Measurements from ENCODE around the gene GADD45B. TPM values are rescaled to one million over a fixed set of nuclear protein-coding genes. Genes with fewer than 3 reads are reported as not detected.
A peak's percentile ranks its signal among the peaks of the same experiment; 100 is the strongest.

Gene GADD45B
- total and polyA plus RNA-seq, 2 of the 4 experiments (the other 2 are of a cell fraction), result 30.1 to 106 TPM

DNA sequence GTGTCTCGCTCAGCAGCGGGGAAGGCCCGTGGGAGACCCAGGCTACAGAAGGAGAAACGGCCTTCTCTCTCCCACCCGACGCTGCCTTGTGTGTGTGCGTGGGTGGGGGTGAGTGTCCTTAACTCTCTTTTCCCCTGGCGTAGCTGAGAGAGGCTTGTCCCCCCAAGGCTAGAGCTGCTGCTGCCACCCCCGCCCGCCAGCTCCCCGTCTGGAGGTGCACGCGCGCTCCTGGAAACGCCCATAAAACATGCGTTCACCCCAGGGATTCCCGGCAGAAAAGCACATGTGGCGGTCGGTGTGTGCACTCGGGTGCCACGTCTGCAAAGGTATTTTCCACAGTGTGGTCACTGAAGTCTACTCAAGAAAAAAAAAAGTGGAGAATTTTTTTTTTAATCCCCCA lies 36.1 kb downstream of the GADD45B start:
- H2AK5ac ChIP-seq (ENCODE audit: low read depth, low read length), result no peak overlapping the region
- H3K79me1 ChIP-seq (ENCODE audit: low read depth in 1 of 2, low read length in 2 of 2), result no peaks in the 10 kb centered on the region
- H2BK15ac ChIP-seq (ENCODE audit: low read depth, low read length), result no peak overlapping the region
- no peak overlapping the region for H4K5ac ChIP-seq (ENCODE audit: low read depth, low read length)
- H4K8ac ChIP-seq (ENCODE audit: low read depth in 2 of 2, low read length in 2 of 2), result no peak overlapping the region
- peaks cover under 1% of the 10 kb centered on the region; the same call in 1 of the 2 replicates for H3K4me1 ChIP-seq (ENCODE audit: control insufficient read depth, insufficient read depth, low read length)
- H3K27ac ChIP-seq (ENCODE audit: insufficient read depth, low read length), result no peak overlapping the region
- 0 out of 2 replicates have a peak, but pooled peaks cover 2% of the 10 kb centered on the region for H3K9me1 ChIP-seq (ENCODE audit: insufficient read depth, low read length)
- whole genome bisulfite sequencing, 2 experiments (ENCODE audit: extremely low coverage in 2 of 2, insufficient read length in 1 of 2), result 97% methylated on average over 6 of the region's 21 CpGs; no CpG with 5 or more reads in 1 of the 2 experiments
- no peak overlapping the region for H3K23ac ChIP-seq (ENCODE audit: low read depth, low read length)
- no peaks in the 10 kb centered on the region for H3K36me3 ChIP-seq (ENCODE audit: control insufficient read depth, insufficient read depth, low read length)
- no peaks in the 10 kb centered on the region for H4K20me1 ChIP-seq (ENCODE audit: insufficient read depth, low read length)
- dilution Hi-C loops (cut with HindIII; ENCODE audit: low sequenced_read_pairs, unreplicated experiment) (no loop called here), intact Hi-C loops (cut with micrococcal nuclease) (no loop called here), in situ Hi-C loops (cut with MboI; ENCODE audit: low sequenced_read_pairs) (no loop called here)
- H3K4me2 ChIP-seq (ENCODE audit: low read depth, low read length), result no peak overlapping the region
- no peaks in the 10 kb centered on the region for H3K27me3 ChIP-seq (ENCODE audit: control insufficient read depth, insufficient read depth, low read length)
- no peak for TF ChIP-seq FOS (IDR thresholded peaks at IDR 0.05; ENCODE audit: low read depth, low read length)
- no peak for TF ChIP-seq BHLHE40 (IDR thresholded peaks at IDR 0.05; ENCODE audit: low read depth, low read length)
- no peak for TF ChIP-seq NFE2L2 (IDR thresholded peaks at IDR 0.05; ENCODE audit: low read depth, low read length)
- TF ChIP-seq MAFK (IDR thresholded peaks at IDR 0.05; ENCODE audit: low read depth, low read length), result no peak
- no peak for TF ChIP-seq MAZ (IDR thresholded peaks at IDR 0.05; ENCODE audit: borderline replicate concordance, low read depth, low read length)
- TF ChIP-seq, protein P1, sequence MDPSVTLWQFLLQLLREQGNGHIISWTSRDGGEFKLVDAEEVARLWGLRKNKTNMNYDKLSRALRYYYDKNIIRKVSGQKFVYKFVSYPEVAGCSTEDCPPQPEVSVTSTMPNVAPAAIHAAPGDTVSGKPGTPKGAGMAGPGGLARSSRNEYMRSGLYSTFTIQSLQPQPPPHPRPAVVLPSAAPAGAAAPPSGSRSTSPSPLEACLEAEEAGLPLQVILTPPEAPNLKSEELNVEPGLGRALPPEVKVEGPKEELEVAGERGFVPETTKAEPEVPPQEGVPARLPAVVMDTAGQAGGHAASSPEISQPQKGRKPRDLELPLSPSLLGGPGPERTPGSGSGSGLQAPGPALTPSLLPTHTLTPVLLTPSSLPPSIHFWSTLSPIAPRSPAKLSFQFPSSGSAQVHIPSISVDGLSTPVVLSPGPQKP (IDR thresholded peaks at IDR 0.05; ENCODE audit: borderline replicate concordance, low read depth, low read length), result no peak
- no peak overlapping the region for H2BK120ac ChIP-seq (ENCODE audit: low read depth, low read length)
- no peak overlapping the region for H3K14ac ChIP-seq (replicated peaks; ENCODE audit: low read depth, low read length)
- H3K4me3 ChIP-seq (ENCODE audit: insufficient read depth, low read depth, low read length), result no peak overlapping the region
- CTCF ChIA-PET, result no interaction called here
- H3K9ac ChIP-seq (ENCODE audit: low read depth, low read length), result no peak overlapping the region
- H2AFZ ChIP-seq (replicated peaks; ENCODE audit: low read length, poor library complexity), result no peak overlapping the region
- DNase-seq (no peak), ATAC-seq (ENCODE audit: low read depth) (no peak)
- no peak overlapping the region for H2BK5ac ChIP-seq (ENCODE audit: low read depth, low read length, poor library complexity, severe bottlenecking)
- no peak overlapping the region for H4K91ac ChIP-seq (ENCODE audit: insufficient read depth, low read depth, low read length)
- no TSS peak for BruUV-seq (replicated peaks)
- H3K56ac ChIP-seq (ENCODE audit: extremely low read depth, insufficient read depth, low read length), result no peak overlapping the region
- no peak overlapping the region for H2BK20ac ChIP-seq (ENCODE audit: low read depth, low read length)
- no peaks in the 10 kb centered on the region for H3K9me3 ChIP-seq (ENCODE audit: control insufficient read depth, insufficient read depth, low read length)
- peak overlapping the region; percentile 28 for H2AK9ac ChIP-seq (replicated peaks; ENCODE audit: low read depth, low read length, poor library complexity)
- POLR2A ChIA-PET (ENCODE audit: unreplicated experiment), result interaction anchor here (0.6 kb wide), 1 partner anchor 15 kb away, joined by 5 read pairs; no protein-coding TSS in a partner anchor
- H3K18ac ChIP-seq (ENCODE audit: low read depth, low read length), result no peak overlapping the region
- H3K4ac ChIP-seq (ENCODE audit: low read depth, low read length), result no peak overlapping the region

Data from IMR-90 (cell line).